Epidermal melanocyte (primary cell): Measurements from ENCODE around the gene NTRK3.

Experiments used
- DNase-seq: peaks from one replicate; pipeline ENCODE4 v3.0.0; 2011; ENCODE audit warnings: low spot score; ENCODE audit not compliant: insufficient read length

The NTRK3 gene

DNA sequence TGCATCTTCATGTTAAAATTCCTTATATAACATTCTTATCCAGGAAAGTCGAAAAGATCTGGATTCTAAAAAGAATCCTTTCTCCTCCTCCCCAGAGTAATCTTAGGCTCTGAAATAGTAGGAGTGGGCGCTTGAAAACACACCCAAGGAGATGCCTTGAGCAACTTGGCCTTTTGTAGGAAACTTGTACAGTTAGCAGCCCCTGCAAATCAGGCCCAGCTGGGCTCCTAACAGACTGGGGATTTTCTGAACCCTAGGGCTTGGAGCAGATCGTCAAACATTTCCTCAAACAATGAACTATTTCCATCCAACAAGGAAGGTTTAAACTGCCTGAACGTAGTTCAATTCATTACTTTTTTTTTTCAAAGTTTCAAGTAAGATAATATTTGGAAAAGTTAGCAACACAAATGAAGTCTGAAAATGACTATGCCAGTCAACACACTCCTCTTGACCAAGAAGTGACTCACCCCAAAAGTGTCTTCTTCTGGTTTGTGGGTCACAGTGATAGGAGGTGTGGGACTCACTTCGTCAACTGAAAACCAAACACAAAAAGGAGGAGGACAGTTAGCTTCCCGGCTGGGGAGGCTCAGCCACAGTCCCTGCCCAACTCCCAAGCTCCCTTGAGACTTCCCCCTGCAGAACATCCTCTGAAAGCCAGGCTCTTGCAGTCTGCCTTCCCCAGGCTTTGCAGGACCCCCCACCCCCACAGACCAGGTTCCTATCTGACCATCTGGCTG is 129.7 kb downstream of the NTRK3 start:
- no peak for DNase-seq

DNA sequence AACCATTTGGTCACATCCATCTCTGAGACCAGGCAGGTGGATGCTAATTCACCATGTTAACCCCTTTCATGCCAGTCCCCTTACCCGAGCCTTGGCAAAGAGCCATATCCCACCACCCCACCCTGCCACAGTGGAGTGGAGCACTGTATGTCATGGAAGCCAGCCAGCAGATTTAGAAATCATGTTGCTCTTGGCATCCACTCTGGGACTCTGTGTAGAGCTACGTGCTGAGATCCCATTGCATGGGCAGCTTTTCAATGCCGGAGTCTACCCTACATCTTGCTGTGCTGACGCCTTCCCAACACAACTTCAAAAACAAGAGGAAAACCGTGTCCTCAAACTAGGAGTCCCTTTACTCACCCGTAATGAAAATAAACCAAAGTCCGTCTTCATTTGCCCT is 131.0 kb downstream of the NTRK3 start:
- no peak for DNase-seq

DNA sequence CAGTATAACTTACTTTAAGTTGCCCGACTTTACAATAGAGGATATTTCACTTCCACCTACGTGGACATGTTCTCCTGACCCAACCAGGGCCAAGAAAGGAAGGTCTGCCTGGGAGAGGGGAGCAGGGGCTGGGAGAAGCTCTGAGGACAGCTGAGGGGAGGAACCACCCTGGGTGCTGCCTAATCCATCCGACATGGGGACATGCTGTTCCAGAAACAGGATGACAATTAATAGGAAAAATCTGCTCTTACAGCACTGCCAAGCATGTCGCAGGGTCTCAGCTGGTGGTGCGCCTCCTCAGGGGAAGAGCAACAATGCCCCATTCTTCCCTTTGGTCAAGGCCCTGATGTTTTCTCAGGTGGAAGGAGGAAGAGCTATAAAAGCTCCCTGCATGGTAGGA is 132.3 kb downstream of the NTRK3 start:
- DNase-seq = no peak

DNA sequence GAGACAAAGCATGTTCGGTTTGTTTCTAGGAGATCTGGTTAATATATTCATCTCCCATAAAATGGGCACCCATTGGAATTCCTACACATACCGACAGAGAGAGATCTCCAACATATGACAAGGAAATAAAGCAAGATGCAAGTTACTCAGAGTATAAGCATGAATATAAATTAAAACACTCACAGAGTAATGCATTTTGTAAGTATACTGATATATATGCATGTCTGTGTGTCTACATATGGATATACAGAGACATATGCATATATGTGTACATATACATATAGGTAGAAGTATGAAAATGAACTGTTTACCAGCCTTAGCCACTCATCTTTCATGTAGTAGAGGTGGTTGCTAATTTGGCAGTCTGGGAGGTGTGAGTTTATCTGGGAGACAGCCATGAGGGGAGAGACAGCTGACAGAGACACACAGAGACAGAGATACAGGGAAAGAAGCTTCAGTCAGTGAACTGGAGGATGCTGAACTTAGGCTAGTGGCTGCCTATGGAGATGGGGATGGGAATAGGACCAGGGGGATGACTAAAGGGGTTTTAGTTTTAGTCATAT is 134.5 kb downstream of the NTRK3 start:
- DNase-seq = no peak

DNA sequence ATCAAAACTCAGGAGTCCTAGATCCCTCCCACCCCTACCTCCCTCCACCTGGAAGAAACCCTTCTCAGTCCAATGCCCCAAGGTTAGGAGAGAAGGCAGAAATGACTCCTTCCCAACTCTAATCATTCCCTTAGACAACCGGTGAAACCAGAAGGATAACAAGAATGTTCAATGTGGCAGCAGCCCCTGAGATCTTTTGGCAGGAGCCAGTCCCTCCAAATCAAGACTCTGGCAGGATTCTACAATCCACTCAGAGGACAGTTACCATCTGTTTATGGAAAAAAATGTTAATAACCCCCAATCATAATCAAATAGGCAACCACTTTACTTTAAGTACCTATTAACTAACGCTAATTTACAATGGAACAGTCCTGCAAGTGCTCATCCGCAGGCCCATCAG is 136.5 kb downstream of the NTRK3 start:
- no peak for DNase-seq

DNA sequence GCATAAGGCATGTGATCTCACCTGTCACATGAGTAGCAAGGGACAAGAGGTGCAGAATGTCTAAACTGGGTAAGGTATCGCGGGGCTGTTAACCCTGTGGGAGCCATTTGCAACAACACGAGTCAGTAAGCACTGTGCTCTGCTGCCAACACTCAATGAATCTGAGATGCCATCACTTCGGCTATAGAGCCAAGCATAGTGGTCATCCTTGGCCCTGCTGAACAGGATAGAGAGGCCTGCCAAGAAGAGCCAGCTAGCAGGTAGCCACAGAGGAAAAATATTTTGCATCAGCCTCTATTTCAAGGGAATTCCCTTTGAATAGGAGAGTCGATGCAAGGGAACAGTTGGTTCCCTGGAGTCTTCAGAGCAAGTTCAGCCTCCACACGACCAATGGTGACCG is 137.8 kb downstream of the NTRK3 start:
- no peak for DNase-seq

DNA sequence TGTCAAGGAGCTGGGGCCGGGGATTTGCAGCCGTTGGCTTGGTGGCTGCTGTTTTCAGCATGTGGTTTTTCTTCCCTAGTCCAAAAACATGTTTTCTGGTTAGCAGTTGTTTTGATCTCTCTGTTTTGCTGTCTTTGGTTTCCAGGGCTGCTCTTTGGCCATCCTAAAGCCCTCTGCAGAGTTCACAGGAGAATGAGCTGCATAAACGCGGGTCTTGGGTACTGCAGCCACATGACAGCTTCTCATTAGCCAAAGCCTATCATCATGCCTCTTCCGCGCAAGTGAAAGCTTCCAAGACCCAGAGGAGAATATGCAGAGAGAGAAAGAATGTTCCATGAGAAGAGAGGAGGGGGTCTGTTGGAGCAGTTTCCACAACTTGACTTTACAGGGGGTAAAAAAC is 138.5 kb downstream of the NTRK3 start:
- DNase-seq = no peak

DNA sequence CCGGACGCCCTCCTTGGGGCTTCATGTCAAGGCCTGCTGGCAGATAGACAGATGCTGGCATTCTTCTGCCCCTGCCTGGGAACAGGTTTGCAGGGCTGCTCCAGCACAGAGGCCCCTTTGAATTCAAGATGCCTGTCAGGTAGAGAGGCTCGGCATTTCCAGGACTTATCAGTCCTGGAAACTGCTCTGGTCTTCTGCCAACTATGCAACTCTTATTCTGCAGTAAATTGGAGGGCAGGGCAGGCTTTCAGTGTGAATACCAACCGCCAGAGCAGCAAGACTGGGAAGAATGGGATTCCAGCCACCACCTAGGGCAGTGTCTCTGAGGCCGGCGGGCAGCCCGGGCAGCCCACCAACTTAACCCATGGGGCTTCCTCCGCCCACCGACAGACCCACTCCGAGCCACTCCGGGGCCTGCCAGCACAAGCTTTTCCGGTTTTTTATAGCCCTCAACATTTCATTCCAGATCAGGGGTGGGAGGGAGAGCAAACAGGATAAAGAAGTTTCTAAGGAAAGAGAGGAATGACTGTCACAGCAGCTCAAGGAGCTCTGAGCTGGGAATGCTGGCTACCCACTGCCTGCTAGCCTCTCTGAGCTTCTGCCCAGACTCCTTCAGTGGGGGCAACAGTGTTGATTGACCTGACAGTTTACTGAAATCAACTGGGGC is 140.9 kb downstream of the NTRK3 start:
- DNase-seq = no peak

DNA sequence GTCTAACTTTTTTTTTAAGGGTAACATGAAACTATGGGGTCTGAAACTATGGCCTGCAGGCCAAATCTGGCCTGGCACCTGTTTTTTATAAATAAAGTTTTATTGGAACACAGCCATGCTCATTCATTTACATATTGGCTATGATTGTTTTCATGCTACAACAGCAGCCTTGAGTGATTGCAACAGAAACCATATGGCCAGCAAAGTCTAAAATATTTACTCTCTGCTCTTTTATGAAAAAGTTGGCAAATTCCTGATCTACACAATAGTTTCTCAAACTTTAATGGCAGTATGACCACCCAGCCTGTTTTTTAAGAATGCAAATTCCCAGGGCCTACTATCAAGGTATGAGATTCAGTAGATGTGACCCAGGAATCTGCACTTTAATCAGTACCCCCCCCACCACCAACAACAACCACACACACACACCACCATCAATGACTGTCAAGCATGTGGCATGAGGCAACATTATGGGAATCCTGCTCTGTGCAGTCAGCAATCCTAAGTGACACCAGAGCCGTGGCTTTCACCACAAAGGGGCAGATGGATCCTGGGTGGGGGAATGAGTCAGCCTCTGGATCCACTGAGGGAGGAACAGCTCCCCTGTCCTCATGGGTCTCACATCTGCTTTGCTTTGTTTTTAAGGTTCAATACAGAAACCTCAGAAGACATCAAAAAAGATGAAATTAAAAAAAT is 142.8 kb downstream of the NTRK3 start:
- no peak for DNase-seq

DNA sequence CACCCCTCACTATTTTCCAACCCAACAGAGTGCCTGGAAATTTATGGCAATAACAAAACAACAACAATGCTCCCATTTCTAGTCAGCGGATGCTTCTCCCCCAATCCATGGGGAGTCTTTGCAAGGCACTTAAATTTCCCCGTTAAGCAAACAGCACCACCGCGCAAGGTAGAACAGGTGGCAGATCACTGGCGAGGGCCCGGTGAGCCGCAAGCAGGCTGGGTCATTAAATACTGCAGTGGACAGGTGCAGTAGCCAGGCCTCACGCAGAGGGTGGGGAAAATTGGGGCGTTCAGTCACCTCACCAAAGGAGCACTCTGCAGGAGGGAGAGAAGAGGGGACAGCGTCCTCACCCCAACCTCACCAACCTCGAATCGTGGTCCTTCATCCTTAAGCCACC is 147.5 kb downstream of the NTRK3 start:
- no peak for DNase-seq

DNA sequence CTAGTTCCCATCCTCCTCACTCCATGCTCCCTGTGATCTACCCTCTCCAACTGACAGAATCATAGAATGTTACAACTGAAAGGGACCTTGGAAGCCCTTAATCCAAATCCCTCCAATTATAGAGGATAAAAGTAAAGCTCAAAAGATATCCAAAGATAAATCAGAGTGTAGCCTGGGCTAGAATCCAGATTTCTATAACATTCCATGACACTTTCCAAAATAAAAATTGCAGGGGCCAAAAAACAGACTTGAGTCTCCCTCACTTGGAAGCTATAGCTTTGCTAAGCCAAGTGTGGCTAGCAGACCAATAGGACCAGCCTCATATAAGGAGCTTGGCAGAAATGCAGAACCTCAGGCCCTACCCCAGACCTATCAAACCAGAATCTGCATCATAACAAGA is 148.1 kb downstream of the NTRK3 start:
- no peak for DNase-seq

DNA sequence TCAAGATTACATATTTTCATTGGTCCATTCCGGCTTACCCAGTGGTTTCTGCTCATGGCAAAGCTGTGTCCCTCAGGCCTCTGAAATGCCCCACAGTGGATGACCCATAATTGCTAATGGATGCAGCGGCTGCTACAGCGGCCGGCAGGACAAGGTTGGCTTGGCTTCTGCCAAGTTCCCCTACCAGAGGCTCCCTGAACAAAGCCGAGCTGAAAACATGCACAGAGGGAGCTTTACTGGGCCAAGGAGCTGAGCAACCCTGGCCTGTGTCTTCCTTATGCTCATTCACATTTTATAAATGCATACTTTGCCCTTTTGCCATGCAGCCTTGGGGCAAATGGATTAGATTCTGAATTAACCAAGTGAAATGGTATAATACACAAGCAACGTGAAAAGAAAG is 150.5 kb downstream of the NTRK3 start:
- DNase-seq = no peak

DNA sequence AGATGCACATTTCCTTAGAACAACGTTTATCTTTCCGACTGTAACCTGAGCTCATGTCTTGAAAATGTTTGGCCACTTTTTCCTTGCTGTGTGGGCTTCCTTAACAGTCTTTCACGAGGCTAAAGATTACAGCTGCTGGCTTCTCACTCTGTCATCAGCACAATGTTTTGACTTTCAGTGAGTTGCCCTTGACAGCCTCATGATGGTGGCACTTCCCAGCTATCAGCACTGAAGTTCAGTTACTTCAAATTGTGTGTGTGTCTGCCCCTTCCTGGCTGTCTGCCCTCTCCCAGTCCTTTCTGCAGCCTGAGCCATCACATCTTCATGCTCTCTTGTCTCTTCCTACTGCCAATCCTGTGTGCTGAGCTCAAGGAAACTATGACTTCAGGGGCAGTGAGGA is 152.2 kb downstream of the NTRK3 start:
- DNase-seq = no peak

DNA sequence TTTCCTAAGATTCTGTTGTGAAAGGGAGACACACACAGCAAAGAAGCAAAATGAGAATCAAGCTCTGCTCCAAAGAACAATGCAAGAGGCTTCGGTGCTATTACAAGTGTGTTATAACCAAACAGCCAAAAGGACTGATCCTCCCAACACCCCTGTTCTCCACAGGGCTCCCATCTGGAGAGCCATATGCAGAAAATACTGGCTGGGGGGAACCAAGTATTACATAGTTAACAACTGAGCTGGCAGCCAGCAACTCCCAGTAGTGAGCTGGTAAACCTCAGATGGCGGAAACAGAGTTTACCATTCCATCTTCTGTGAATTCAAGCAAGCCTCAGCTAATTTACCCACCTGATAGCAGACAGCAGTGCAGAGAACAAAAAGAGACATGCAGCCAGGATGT is 156.4 kb downstream of the NTRK3 start:
- DNase-seq = no peak

DNA sequence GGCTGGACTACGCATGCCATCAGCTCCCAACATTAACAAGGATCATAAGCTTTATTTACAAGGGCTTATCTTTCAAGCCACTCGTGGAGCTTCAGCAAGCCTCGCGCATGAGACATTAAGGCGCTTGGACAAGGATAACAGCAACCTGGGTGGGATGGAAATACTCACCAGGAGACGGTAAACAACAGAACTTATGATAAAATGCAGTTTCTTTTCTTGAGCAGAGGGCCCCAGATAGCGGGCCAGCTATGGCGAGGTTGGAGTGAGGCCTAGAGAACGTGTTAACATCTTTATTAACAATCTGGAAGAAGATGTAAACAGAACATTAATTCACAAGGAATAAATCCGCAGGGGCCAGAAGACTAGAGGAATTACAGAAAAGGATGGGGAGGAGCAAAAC is 158.2 kb downstream of the NTRK3 start:
- DNase-seq = no peak

DNA sequence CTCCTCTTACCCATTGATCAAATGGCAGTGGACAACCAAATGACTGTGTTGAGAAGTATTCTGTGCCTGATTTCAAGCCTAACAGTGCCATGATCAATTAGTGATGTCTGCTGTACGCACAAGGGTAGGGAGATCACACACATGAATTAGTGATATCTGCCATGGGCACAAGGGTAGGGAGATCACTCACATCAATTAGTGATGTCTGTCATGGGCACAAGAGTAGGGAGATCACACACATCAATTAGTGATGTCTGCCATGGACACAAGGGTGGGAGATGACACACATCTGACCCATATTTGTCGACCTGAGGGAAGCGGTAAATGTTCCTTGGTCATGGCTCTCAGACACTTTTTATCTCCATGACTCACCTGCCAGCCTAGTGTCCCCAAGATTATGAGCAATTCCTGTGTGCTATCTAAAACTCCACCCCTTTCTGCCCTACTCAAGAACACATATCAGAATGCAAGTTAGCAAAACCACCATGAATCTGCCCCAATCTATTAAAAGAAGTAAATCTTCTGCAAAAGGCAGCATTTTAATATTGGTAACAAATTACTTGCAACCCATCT is 165.0 kb downstream of the NTRK3 start:
- no peak for DNase-seq

DNA sequence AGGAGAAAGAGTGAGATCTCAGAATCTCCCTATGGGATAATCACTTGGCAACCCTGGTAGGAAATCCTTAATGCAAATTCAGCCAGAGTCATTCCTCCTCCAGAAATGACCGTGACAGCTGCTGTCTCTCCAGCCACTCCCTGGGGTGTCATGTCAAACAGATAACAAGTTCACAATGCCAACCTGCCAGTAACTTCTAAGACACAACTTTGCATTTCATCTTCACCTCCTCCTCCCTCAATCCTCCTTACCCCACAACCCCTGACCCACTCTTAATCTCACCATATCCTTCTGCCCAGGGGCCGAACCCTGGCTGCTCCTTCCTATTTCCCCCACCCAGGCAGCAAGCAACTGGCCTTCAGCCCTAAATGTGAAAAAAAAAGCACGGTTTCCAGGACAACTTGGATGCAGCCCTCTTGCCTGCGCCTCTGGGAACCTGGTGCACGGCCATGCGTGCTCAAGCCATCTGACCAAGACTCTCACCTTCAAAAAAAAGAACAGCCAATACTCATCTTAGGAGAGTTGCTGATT is 166.0 kb downstream of the NTRK3 start:
- no peak for DNase-seq

DNA sequence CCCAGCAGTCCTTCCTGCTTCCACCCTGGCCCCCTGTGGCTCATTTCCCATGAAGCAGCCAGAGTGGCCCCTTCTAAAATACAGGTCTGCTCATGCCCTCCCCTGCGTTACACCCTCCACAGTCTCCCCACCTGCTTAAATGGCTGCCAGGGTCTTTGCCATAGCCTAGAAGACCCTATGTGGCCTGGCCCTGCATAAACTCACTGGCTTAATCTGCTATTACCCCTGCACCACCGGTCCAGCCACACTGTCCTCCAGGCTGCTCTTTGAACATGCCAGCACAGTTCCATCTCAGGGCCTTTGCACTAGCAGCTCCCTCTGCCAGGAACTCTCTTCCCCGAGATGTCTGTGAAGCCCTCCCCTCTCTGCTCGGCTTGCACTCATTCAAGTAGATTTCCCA is 166.8 kb downstream of the NTRK3 start:
- DNase-seq = no peak

DNA sequence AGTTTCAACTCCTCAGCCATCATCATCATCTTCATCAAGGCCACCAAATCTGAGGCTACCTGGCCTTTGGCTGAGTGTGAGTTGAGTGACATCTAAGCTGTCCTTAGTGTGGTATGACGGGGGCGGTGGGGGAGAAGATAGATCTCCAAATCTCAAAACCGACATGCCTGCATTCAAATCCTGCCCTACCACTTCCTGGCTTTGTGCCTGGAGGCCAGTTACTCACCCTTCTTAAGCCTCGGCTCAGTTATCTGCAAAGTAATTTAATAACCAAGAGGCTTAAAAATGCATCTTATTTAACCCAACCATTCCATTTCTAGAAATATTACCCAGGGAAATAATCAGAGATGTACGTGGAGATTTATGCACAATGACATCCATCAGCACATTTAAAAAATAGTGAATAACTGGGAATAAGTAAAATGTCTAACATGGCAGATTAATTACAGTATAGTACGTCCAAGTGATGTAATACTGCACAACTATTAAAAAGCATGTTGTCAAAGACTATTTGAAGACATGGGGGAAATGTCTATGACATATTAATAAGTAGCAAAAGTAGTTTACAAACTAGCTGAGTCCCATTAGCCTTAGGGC is 167.4 kb downstream of the NTRK3 start:
- DNase-seq = no peak

DNA sequence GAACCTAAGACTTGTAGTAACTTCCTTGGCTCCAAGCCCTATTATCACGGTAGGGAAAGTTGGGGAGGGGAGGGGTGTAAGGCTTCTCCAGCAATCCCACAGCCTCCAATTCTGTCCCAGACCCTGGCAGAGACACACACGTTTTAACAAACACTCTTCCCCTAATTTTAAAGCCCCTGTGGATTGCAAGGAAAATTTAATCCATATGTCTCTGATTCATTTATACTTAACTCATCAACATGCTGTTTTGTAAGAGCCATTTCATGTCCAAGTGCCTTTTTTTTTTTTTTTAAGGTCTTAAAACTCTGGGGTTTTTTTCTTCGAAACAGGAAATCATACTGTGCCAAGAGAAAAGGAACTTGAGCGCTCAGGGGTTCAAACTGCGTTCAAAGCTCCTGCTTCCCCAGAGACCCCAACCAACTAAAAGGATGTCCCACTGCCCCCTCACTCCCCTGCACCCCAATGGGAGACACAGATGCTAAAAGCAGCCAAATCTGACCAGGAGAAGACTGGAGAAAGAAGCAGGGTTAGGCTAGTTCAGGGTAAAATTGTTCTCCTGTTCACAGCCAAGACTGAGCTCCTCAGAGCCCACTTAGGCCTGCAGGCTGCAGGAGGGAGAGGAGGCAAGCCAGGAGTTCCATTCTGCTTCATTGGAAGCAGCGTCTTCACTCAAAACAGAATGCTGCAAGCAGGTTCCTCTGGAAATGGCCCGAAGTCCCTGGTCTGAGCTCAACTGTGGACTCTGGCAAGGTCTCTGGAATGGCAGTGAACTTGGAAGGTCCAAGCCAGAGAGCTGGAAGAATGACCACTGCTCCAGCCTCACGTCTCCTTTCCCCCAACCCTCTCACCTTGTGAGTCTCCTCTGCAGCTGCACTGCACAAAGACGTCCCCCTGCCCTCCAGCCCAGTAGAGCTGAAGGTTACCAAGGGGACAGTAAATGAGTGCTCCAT is 172.5 kb downstream of the NTRK3 start:
- no peak for DNase-seq
